Epithelial cell of umbilical artery (primary cell): ENCODE results near the gene COX15. TPM values are rescaled to one million over a fixed set of nuclear protein-coding genes. Genes with fewer than 3 reads are reported as not detected.

ENCODE experiments used
- total RNA-seq: library from RNA; depleted of rRNA; stranded (reverse); fragments of >200 nt; gene quantifications from 2 replicates; pipeline ENCODE4 v1.2.3, GENCODE V29; 2014

The COX15 gene
- total RNA-seq: 37.7 and 54.6 TPM in 2 replicates

DNA sequence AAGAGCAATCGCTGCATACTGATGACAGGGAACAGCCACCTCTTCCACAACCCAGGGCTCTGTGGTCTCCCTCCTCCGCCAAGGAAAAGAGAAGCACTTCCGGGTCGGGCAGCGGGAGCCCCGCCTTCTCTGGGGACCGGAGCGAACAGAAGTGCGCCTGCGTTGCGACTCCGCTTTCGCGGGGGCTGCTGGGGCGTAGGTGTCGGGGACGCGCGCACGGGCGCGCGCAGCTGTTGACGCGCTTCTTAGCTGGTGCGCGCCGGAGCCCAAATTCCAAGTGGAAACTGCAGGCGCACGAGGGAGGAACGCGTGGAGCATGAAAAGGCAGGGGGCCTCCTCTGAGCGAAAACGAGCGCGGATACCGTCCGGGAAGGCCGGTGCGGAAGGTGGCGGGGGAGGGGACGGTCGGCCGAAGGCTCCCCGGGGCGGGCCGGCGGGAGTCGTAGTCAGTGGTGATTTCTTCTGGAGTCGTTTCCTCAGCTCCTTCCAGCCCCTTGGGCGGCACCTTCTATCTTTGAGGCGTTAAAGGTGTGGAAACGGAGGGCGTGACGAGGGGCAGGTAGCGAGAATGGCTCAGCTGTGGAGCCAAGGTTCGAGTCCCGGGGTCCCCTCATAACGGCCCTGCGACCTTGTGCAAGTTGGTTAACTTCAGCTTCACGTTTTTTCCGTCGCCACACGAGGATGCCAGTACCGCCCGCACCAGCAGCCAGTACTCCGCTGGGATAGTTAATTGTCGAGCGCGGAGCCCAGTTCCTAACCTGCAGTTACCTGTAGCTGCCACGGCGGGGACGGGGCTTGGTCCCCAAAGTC is at the start of gene COX15, which contains the start of gene CUTC:
Gene COX15 (minus strand): TSS at position 95 of the 810 bp plus-strand sequence. CDS start 78 bp downstream, at position 17.
Gene CUTC (plus strand): TSS at position 202 of the 810 bp plus-strand sequence. CDS start 115 bp downstream, at position 317.

Other genes starting within 250 kb of the COX15 start
- gene NKX2-3, start 199.2 kb downstream of the COX15 start, total RNA-seq: 4.4 and 5.2 TPM in 2 replicates
- 12.3 and 30.7 TPM in 2 replicates for gene SLC25A28, start 111.7 kb downstream of the COX15 start, total RNA-seq
- 18.2 and 18.7 TPM in 2 replicates for gene ENTPD7, start 72.6 kb downstream of the COX15 start, total RNA-seq
- 35.1 and 54.3 TPM in 2 replicates for gene CUTC, start 107 bp upstream of the COX15 start, total RNA-seq
- 0.61 and 0.65 TPM in 2 replicates for gene ABCC2, start 50.5 kb upstream of the COX15 start, total RNA-seq